ENCODE measurements around the gene MYO1D.

The MYO1D gene

DNA sequence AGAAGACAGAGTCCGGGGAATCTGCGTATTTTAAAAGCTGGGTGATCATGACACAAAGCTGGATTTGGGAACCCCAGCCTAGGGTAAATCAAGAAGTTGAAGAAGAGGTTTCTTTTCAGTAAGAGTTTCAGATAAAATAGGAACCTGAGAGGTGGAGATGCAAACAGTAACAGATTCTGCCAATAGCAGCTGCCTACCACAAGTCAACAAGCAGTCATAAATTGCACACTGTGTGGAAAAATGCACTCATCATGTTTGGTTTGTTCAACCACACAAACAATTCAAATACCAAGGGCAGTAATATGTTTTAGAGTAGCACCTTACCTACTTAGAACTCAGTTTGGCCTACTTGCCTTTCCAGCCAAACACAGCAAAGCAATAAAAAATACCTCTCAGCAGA lies 14.0 kb downstream of the MYO1D start:
- Histone ChIP-seq H3K36me3 (replicated peaks; ENCODE audit: insufficient read depth, low read length) (no peaks in the 10 kb centered on the region), H4K20me1 (ENCODE audit: insufficient read depth, low read length) (no peaks in the 10 kb centered on the region), H2AFZ (ENCODE audit: low read length) (no peak overlapping the region), H3K4me2 (ENCODE audit: low read depth, low read length) (peak overlapping the region; percentile 62), H3K9ac (ENCODE audit: low read length) (peak overlapping the region; percentile 42; the same call in 1 of the 2 replicates), H3K27me3 (replicated peaks; ENCODE audit: insufficient read depth, low read length) (no peaks in the 10 kb centered on the region), H3K4me3 (ENCODE audit: low read length) (peak overlapping the region; percentile 13), H3K79me2 (ENCODE audit: low read length) (peaks cover 96% of the 10 kb centered on the region), H3K9me3 (replicated peaks; ENCODE audit: insufficient read depth, low read length) (no peaks in the 10 kb centered on the region), H3K27ac (ENCODE audit: low read length) (peak overlapping the region; percentile 74; the same call in 1 of the 2 replicates), H3F3A (ENCODE audit: insufficient read depth, low read length) (peaks cover 26% of the 10 kb centered on the region), H3K4me1 (ENCODE audit: low read length) (peaks cover 39% of the 10 kb centered on the region), H3K9me2 (replicated peaks; ENCODE audit: insufficient read depth, low read length) (no peaks in the 10 kb centered on the region)
- no peak for TF ChIP-seq EZH2 (optimal IDR thresholded peaks at IDR 0.05; ENCODE audit: low read depth, low read length)
- TF ChIP-seq EZH2phosphoT487 (IDR thresholded peaks at IDR 0.05; ENCODE audit: low read length): no peak
- TF ChIP-seq, protein P1, sequence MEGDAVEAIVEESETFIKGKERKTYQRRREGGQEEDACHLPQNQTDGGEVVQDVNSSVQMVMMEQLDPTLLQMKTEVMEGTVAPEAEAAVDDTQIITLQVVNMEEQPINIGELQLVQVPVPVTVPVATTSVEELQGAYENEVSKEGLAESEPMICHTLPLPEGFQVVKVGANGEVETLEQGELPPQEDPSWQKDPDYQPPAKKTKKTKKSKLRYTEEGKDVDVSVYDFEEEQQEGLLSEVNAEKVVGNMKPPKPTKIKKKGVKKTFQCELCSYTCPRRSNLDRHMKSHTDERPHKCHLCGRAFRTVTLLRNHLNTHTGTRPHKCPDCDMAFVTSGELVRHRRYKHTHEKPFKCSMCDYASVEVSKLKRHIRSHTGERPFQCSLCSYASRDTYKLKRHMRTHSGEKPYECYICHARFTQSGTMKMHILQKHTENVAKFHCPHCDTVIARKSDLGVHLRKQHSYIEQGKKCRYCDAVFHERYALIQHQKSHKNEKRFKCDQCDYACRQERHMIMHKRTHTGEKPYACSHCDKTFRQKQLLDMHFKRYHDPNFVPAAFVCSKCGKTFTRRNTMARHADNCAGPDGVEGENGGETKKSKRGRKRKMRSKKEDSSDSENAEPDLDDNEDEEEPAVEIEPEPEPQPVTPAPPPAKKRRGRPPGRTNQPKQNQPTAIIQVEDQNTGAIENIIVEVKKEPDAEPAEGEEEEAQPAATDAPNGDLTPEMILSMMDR (IDR thresholded peaks at IDR 0.05; ENCODE audit: low read length): no peak
- DNase-seq: peak; percentile 32

- Histone ChIP-seq H3K36me3 (replicated peaks; ENCODE audit: insufficient read depth, low read length) (no peaks in the 10 kb centered on the region), H3K27me3 (replicated peaks; ENCODE audit: insufficient read depth, low read length) (no peaks in the 10 kb centered on the region), H3K27ac (ENCODE audit: low read length) (peak overlapping the region; percentile 74; the same call in 1 of the 2 replicates), H3K79me2 (ENCODE audit: low read length) (peaks cover 94% of the 10 kb centered on the region), H3F3A (ENCODE audit: insufficient read depth, low read length) (peaks cover 26% of the 10 kb centered on the region), H3K9me2 (replicated peaks; ENCODE audit: insufficient read depth, low read length) (no peaks in the 10 kb centered on the region), H2AFZ (ENCODE audit: low read length) (no peak overlapping the region), H3K4me2 (ENCODE audit: low read depth, low read length) (peak overlapping the region; percentile 62), H4K20me1 (ENCODE audit: insufficient read depth, low read length) (no peaks in the 10 kb centered on the region), H3K4me3 (ENCODE audit: low read length) (no peak overlapping the region), H3K9me3 (replicated peaks; ENCODE audit: insufficient read depth, low read length) (no peaks in the 10 kb centered on the region), H3K4me1 (ENCODE audit: low read length) (peaks cover 41% of the 10 kb centered on the region), H3K9ac (ENCODE audit: low read length) (no peak overlapping the region)
- TF ChIP-seq, protein P1 (IDR thresholded peaks at IDR 0.05; ENCODE audit: low read length): no peak
- TF ChIP-seq EZH2phosphoT487 (IDR thresholded peaks at IDR 0.05; ENCODE audit: low read length) (no peak), EZH2 (optimal IDR thresholded peaks at IDR 0.05; ENCODE audit: low read depth, low read length) (no peak)
- no peak for DNase-seq
Measured at GRCh38 chr17:32861981-32862380, 14.9 kb downstream of the MYO1D start.

- peaks cover 26% of the 10 kb centered on the region for H3F3A ChIP-seq (ENCODE audit: insufficient read depth, low read length)
- H3K9ac ChIP-seq (ENCODE audit: low read length): no peak overlapping the region
- H3K36me3 ChIP-seq (replicated peaks; ENCODE audit: insufficient read depth, low read length): no peaks in the 10 kb centered on the region
- H4K20me1 ChIP-seq (ENCODE audit: insufficient read depth, low read length): no peaks in the 10 kb centered on the region
- TF ChIP-seq, protein P1 (IDR thresholded peaks at IDR 0.05; ENCODE audit: low read length): no peak
- TF ChIP-seq EZH2 (optimal IDR thresholded peaks at IDR 0.05; ENCODE audit: low read depth, low read length) (no peak), EZH2phosphoT487 (IDR thresholded peaks at IDR 0.05; ENCODE audit: low read length) (no peak)
- H3K4me3 ChIP-seq (ENCODE audit: low read length): no peak overlapping the region
- no peak for DNase-seq
- H3K27me3 ChIP-seq (replicated peaks; ENCODE audit: insufficient read depth, low read length): no peaks in the 10 kb centered on the region
- no peak overlapping the region for H3K27ac ChIP-seq (ENCODE audit: low read length)
- H2AFZ ChIP-seq (ENCODE audit: low read length): no peak overlapping the region
- H3K79me2 ChIP-seq (ENCODE audit: low read length): peaks cover 94% of the 10 kb centered on the region
- no peaks in the 10 kb centered on the region for H3K9me2 ChIP-seq (replicated peaks; ENCODE audit: insufficient read depth, low read length)
- peaks cover 41% of the 10 kb centered on the region for H3K4me1 ChIP-seq (ENCODE audit: low read length)
- no peak overlapping the region for H3K4me2 ChIP-seq (ENCODE audit: low read depth, low read length)
- H3K9me3 ChIP-seq (replicated peaks; ENCODE audit: insufficient read depth, low read length): no peaks in the 10 kb centered on the region
Measured at GRCh38 chr17:32859857-32860525, 16.9 kb downstream of the MYO1D start.

Measured in MM.1S (cell line).